B cell (primary cell): Measurements from ENCODE around the gene HELT. TPM values are rescaled to one million over a fixed set of nuclear protein-coding genes. Genes with fewer than 3 reads are reported as not detected.

Experiments
- ATAC-seq: fragments of 200-7000 bp; cut with Tn5 transposase; one replicate; pipeline ENCODE4 v1.10.0; 2021; ENCODE audit warnings: low read depth, mild to moderate bottlenecking, moderate number of reproducible peaks, moderate library complexity
- CTCF ChIA-PET: fragments of 350-600 bp; sonication (Branson Sonifier 250); formaldehyde crosslinking; loops from one replicate; lab custom pipeline; 2021; ENCODE audit warnings: antibody characterized with exemption, inconsistent platforms; lab: Charles Lee
- POLR2A ChIA-PET: fragments of 350-600 bp; sonication (Branson Sonifier 250); formaldehyde crosslinking; loops from one replicate; lab custom pipeline; 2021; ENCODE audit warnings: antibody characterized with exemption; lab: Charles Lee
- DNase-seq: peaks from one replicate; pipeline ENCODE4 v3.0.0; 2013
- H2AFZ ChIP-seq: 2 replicates; pipeline ENCODE4 v1.6.1; 2012; ENCODE audit warnings: mild to moderate bottlenecking, low read depth, low read length; ENCODE audit not compliant: insufficient read depth, poor library complexity, severe bottlenecking
- H3K27ac ChIP-seq, 2 donors: 1 replicate in 1 of 2; 2 replicates in 1 of 2; pipeline ENCODE4 v1.5.1; 2012 to 2013; ENCODE audit warnings: low read length in 2 of 2, mild to moderate bottlenecking in 2 of 2, moderate library complexity in 1 of 2
- H3K27me3 ChIP-seq, 4 experiments: fragments of 200-600 bp in 1 of 4; sonication (generic) in 1 of 4; replicated peaks in 1 of 4; 1 replicate in 2 of 4; 2 replicates in 2 of 4; pipeline versions ENCODE4 v1.6.1 to v1.7.0; 2013 to 2016; ENCODE audit warnings: low read length in 3 of 4, mild to moderate bottlenecking in 2 of 4, mixed read lengths in 1 of 4, moderate library complexity in 1 of 4; ENCODE audit not compliant: insufficient read depth in 4 of 4, control insufficient read depth in 3 of 4; ENCODE audit errors: control extremely low read depth in 1 of 4
- H3K36me3 ChIP-seq, 2 experiments: replicated peaks in 1 of 2; 1 replicate in 1 of 2; 2 replicates in 1 of 2; pipeline versions ENCODE4 v1.6.1 to v1.7.1; 2013; ENCODE audit warnings: low read length in 1 of 2; ENCODE audit not compliant: insufficient read depth in 2 of 2, control insufficient read depth in 1 of 2; ENCODE audit errors: control extremely low read depth in 1 of 2, extremely low read depth in 1 of 2
- H3K4me1 ChIP-seq, 2 donors: fragments of 200-600 bp in 1 of 2; sonication (generic) in 1 of 2; 1 replicate in 1 of 2; 2 replicates in 1 of 2; pipeline versions ENCODE4 v1.5.1 to v1.6.1; 2013 to 2017; ENCODE audit warnings: low read length in 2 of 2; ENCODE audit not compliant: control insufficient read depth in 2 of 2, insufficient read depth in 2 of 2
- H3K4me2 ChIP-seq: replicated peaks from 2 replicates; pipeline ENCODE3; 2012; ENCODE audit warnings: mild to moderate bottlenecking, low read depth, low read length; ENCODE audit not compliant: poor library complexity, severe bottlenecking
- H3K4me3 ChIP-seq, 5 experiments: fragments of 200-600 bp in 1 of 5; sonication (generic) in 1 of 5; 1 replicate in 3 of 5; 2 replicates in 2 of 5; pipeline versions ENCODE4 v1.5.1 to v1.7.0; 2011 to 2016; ENCODE audit warnings: low read length in 4 of 5, mild to moderate bottlenecking in 4 of 5, low read depth in 2 of 5, control low read depth in 1 of 5, moderate library complexity in 1 of 5; ENCODE audit not compliant: insufficient read depth in 1 of 5; ENCODE audit errors: control extremely low read depth in 1 of 5, extremely low read depth in 1 of 5
- H3K79me2 ChIP-seq: fragments of 200-600 bp; sonication (generic); one replicate; pipeline ENCODE4 v1.6.0; 2016; ENCODE audit warnings: low read length; ENCODE audit not compliant: control insufficient read depth, insufficient read depth
- H3K9ac ChIP-seq: fragments of 200-600 bp; sonication (generic); 2 replicates; pipeline ENCODE4 v1.6.1; 2017; ENCODE audit warnings: mild to moderate bottlenecking, low read length, moderate library complexity
- H3K9me3 ChIP-seq, 3 donors: one replicate each; pipeline versions ENCODE4 v1.6.1 to v1.7.1; 2013; ENCODE audit warnings: low read length in 2 of 3; ENCODE audit not compliant: control insufficient read depth in 2 of 3, insufficient read depth in 1 of 3; ENCODE audit errors: control extremely low read depth in 1 of 3
- H4K20me1 ChIP-seq: 2 replicates; pipeline ENCODE4 v1.6.0; 2012; ENCODE audit warnings: mild to moderate bottlenecking, low read length; ENCODE audit not compliant: insufficient read depth, control insufficient read depth, poor library complexity, severe bottlenecking
- H3K27ac Mint-ChIP-seq: one replicate; pipeline ENCODE4 v1.8.0; 2021; ENCODE audit warnings: mixed read lengths
- H3K27me3 Mint-ChIP-seq: one replicate; pipeline ENCODE4 v1.8.0; 2021; ENCODE audit warnings: mixed read lengths
- H3K4me1 Mint-ChIP-seq: one replicate; pipeline ENCODE4 v1.8.0; 2021; ENCODE audit warnings: mixed read lengths
- H3K4me3 Mint-ChIP-seq: one replicate; pipeline ENCODE4 v1.8.0; 2021; ENCODE audit warnings: mixed read lengths
- H3K9me3 Mint-ChIP-seq: one replicate; pipeline ENCODE4 v1.8.0; 2022; ENCODE audit warnings: mixed read lengths; ENCODE audit not compliant: insufficient read depth
- EZH2 ChIP-seq: IDR thresholded peaks from 2 replicates; pipeline ENCODE4 v1.6.1; 2012; ENCODE audit warnings: borderline replicate concordance, low read depth, mild to moderate bottlenecking, moderate library complexity, low read length; ENCODE audit not compliant: insufficient read depth, poor library complexity, severe bottlenecking
- WGBS: methylation state at CpG from one replicate; pipeline ENCODE4 v1.1.5; 2013; ENCODE audit warnings: missing lambda C conversion rate; ENCODE audit not compliant: insufficient coverage; 5-methylcytosine and 5-hydroxymethylcytosine counted together
- intact Hi-C: fragments of 100-400 bp; cut with micrococcal nuclease; formaldehyde crosslinking; loops from one replicate; pipeline ENCODE4 v1.10.0; 2022
- polyA plus RNA-seq: library from polyadenylated mRNA; depleted of rRNA; stranded (reverse); fragments of >200 nt; gene quantifications from 2 replicates; pipeline ENCODE4 v1.2.3, GENCODE V29; 2012
- total RNA-seq, 2 donors: library from RNA; stranded (reverse); fragments of 120-200 nt in 1 of 2; gene quantifications; 1 replicate in 1 of 2; 2 replicates in 1 of 2; pipeline versions ENCODE4 v1.2.3 to v1.2.4, GENCODE V29; 2013 to 2022
- TF ChIP-seq, protein P1 (sequence below): fragments of 200-600 bp; IDR thresholded peaks from one replicate; pipeline ENCODE4 v1.8.0; 2022; ENCODE audit warnings: antibody characterized with exemption, mild to moderate bottlenecking

HELT gene
- total and polyA plus RNA-seq, 2 donors (not counting 1 experiment from before 2014, with no cell fraction given), result not detected

DNA sequence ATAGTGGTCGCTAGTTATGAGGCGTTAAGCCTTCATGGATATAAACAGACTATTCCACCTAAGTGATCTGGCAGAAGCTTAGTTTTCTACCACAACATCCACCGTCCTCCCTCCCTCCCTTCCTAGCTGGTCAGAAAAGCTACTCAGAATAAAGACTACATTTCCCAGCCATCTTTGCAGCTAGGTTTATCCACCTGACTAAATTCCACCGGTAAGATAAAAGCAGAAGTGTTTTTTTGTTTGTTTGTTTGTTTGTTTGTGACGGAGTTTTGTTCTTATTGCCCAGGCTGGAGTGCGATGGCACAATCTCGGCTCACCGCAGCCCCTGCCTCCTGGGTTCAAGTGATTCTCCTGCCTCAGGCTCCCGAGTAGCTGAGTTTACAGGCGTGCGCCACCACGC is 44.3 kb downstream of the HELT start:
- POLR2A ChIA-PET, result no interaction called here
- Histone ChIP-seq H3K9me3 (peaks cover 0 to 1% (median 0%) of the 10 kb centered on the region in 3 donors), H3K27ac (no peak overlapping the region), H3K4me2 (no peak overlapping the region), H3K9ac (no peak overlapping the region), H2AFZ (no peak overlapping the region), H3K4me1 (no peaks in the 10 kb centered on the region), H4K20me1 (no peaks in the 10 kb centered on the region), H3K4me3 (no peak overlapping the region), H3K36me3 (no peaks in the 10 kb centered on the region), H3K27me3 (peaks cover 0 to 9% (median 3%) of the 10 kb centered on the region in 4 experiments), H3K79me2 (no peaks in the 10 kb centered on the region)
- Mint-ChIP-seq H3K27me3 (peaks cover 34% of the 10 kb centered on the region), H3K4me1 (no peaks in the 10 kb centered on the region), H3K4me3 (no peak overlapping the region), H3K9me3 (peaks cover 3% of the 10 kb centered on the region), H3K27ac (no peak overlapping the region)
- intact Hi-C loops, result no loop called here
- 95% methylated on average over 11 of the region's 12 CpGs for WGBS
- CTCF ChIA-PET, result no interaction called here
- TF ChIP-seq, protein P1, sequence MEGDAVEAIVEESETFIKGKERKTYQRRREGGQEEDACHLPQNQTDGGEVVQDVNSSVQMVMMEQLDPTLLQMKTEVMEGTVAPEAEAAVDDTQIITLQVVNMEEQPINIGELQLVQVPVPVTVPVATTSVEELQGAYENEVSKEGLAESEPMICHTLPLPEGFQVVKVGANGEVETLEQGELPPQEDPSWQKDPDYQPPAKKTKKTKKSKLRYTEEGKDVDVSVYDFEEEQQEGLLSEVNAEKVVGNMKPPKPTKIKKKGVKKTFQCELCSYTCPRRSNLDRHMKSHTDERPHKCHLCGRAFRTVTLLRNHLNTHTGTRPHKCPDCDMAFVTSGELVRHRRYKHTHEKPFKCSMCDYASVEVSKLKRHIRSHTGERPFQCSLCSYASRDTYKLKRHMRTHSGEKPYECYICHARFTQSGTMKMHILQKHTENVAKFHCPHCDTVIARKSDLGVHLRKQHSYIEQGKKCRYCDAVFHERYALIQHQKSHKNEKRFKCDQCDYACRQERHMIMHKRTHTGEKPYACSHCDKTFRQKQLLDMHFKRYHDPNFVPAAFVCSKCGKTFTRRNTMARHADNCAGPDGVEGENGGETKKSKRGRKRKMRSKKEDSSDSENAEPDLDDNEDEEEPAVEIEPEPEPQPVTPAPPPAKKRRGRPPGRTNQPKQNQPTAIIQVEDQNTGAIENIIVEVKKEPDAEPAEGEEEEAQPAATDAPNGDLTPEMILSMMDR, result no peak
- TF ChIP-seq EZH2, result no peak
- DNase-seq (no peak), ATAC-seq (no peak)

DNA sequence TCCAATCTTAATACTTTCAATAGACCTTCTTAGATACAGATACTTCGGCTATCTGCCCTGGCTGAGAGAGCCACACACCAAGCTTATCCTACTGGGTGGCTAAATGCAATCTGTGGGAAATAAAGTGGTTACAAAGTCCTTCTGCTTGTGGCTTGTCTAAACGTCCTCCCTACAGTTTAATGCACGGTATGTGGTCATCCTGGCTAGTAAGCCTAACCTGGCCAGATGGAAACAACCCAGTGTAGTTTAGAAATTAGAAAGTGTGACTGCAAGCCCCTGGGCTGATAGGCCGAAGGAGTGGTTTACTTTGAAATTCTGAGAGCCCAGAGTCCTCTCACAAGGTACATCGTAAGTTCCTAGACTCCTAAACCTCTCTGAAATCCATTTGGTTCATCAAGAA is 47.9 kb downstream of the HELT start:
- peaks cover 0 to 8% (median under 1%) of the 10 kb centered on the region in 4 experiments for H3K27me3 ChIP-seq
- no peak overlapping the region for H3K9ac ChIP-seq
- WGBS, result 97% methylated on average over 3 of the region's 5 CpGs
- ChIA-PET CTCF (no interaction called here), POLR2A (no interaction called here)
- H3K9me3 Mint-ChIP-seq, result peaks cover 3% of the 10 kb centered on the region
- H3K4me1 Mint-ChIP-seq, result no peaks in the 10 kb centered on the region
- H4K20me1 ChIP-seq, result no peaks in the 10 kb centered on the region
- intact Hi-C loops, result no loop called here
- H3K27ac ChIP-seq, result no peak overlapping the region
- H3K4me1 ChIP-seq, result no peaks in the 10 kb centered on the region
- H3K27me3 Mint-ChIP-seq, result peaks cover 25% of the 10 kb centered on the region
- no peak overlapping the region for H2AFZ ChIP-seq
- TF ChIP-seq, protein P1, result no peak
- no peak for TF ChIP-seq EZH2
- no peak overlapping the region for H3K4me2 ChIP-seq
- no peak overlapping the region for H3K27ac Mint-ChIP-seq
- no peak overlapping the region for H3K4me3 Mint-ChIP-seq
- H3K79me2 ChIP-seq, result no peaks in the 10 kb centered on the region
- H3K9me3 ChIP-seq, result peaks cover 0 to 1% (median 0%) of the 10 kb centered on the region in 3 donors
- H3K4me3 ChIP-seq, result no peak overlapping the region
- no peaks in the 10 kb centered on the region for H3K36me3 ChIP-seq
- no peak for DNase-seq
- no peak for ATAC-seq
